Mesendoderm (in vitro differentiated cells): Measurements from ENCODE around the gene MICALL2.

Experiments used
- DNase-seq: peaks from one replicate; pipeline ENCODE4 v3.0.0; 2013
- H2AK5ac ChIP-seq: 2 replicates; pipeline ENCODE4 v1.6.1; 2013; ENCODE audit warnings: low read length, inconsistent platforms
- H2BK120ac ChIP-seq: 2 replicates; pipeline ENCODE4 v1.6.1; 2013; ENCODE audit warnings: low read depth, mild to moderate bottlenecking, low read length, moderate library complexity, mixed read lengths
- H2BK15ac ChIP-seq: replicated peaks from 2 replicates; pipeline ENCODE4 v1.6.1; 2013; ENCODE audit warnings: low read depth, mild to moderate bottlenecking, moderate library complexity
- H2BK5ac ChIP-seq: 2 replicates; pipeline ENCODE4 v1.6.1; 2013; ENCODE audit warnings: low read length, inconsistent platforms
- H3K18ac ChIP-seq: 2 replicates; pipeline ENCODE4 v1.6.1; 2013; ENCODE audit warnings: mild to moderate bottlenecking, low read length, mixed read lengths
- H3K23ac ChIP-seq: one replicate; pipeline ENCODE4 v1.6.1; 2013; ENCODE audit warnings: low read length
- H3K27ac ChIP-seq: 2 replicates; pipeline ENCODE4 v1.5.1; 2013; ENCODE audit warnings: low read depth, mild to moderate bottlenecking, inconsistent platforms, low read length, moderate library complexity
- H3K27me3 ChIP-seq: 2 replicates; pipeline ENCODE4 v1.6.1; 2013; ENCODE audit warnings: low read length, control low read depth, mild to moderate bottlenecking, inconsistent platforms; ENCODE audit not compliant: insufficient read depth, poor library complexity
- H3K36me3 ChIP-seq: 2 replicates; pipeline ENCODE4 v1.6.1; 2013; ENCODE audit warnings: low read length, inconsistent platforms; ENCODE audit not compliant: control insufficient read depth, insufficient read depth
- H3K4ac ChIP-seq: one replicate; pipeline ENCODE4 v1.6.1; 2013; ENCODE audit warnings: low read depth, mild to moderate bottlenecking, low read length, moderate library complexity
- H3K4me1 ChIP-seq: 2 replicates; pipeline ENCODE4 v1.6.1; 2013; ENCODE audit warnings: low read depth, low read length, inconsistent platforms; ENCODE audit not compliant: control insufficient read depth
- H3K4me2 ChIP-seq: 2 replicates; pipeline ENCODE4 v1.6.1; 2013; ENCODE audit warnings: low read length
- H3K4me3 ChIP-seq: 2 replicates; pipeline ENCODE4 v1.5.1; 2013; ENCODE audit warnings: mild to moderate bottlenecking, low read length
- H3K56ac ChIP-seq: one replicate; pipeline ENCODE4 v1.6.1; 2013; ENCODE audit warnings: low read length
- H3K79me1 ChIP-seq: 2 replicates; pipeline ENCODE4 v1.6.1; 2013; ENCODE audit warnings: low read length, inconsistent platforms
- H3K79me2 ChIP-seq: 2 replicates; pipeline ENCODE4 v1.6.1; 2013; ENCODE audit warnings: mild to moderate bottlenecking, low read length; ENCODE audit not compliant: control insufficient read depth, insufficient read depth
- H3K9ac ChIP-seq: 2 replicates; pipeline ENCODE4 v1.6.1; 2013; ENCODE audit warnings: low read length, inconsistent platforms
- H4K5ac ChIP-seq: one replicate; pipeline ENCODE4 v1.6.1; 2013; ENCODE audit warnings: low read length
- H4K8ac ChIP-seq: one replicate; pipeline ENCODE4 v1.6.1; 2013; ENCODE audit warnings: low read depth, mild to moderate bottlenecking, control low read depth, low read length, moderate library complexity
- WGBS: extraction: QIAGEN DNeasy Blood & Tissue Kit; methylation state at CpG from one replicate; pipeline ENCODE4 v1.1.7; 2013; ENCODE audit warnings: low lambda C conversion rate, missing lambda C conversion rate; ENCODE audit not compliant: insufficient coverage; ENCODE audit errors: extremely low coverage; 5-methylcytosine and 5-hydroxymethylcytosine counted together

Gene MICALL2

DNA sequence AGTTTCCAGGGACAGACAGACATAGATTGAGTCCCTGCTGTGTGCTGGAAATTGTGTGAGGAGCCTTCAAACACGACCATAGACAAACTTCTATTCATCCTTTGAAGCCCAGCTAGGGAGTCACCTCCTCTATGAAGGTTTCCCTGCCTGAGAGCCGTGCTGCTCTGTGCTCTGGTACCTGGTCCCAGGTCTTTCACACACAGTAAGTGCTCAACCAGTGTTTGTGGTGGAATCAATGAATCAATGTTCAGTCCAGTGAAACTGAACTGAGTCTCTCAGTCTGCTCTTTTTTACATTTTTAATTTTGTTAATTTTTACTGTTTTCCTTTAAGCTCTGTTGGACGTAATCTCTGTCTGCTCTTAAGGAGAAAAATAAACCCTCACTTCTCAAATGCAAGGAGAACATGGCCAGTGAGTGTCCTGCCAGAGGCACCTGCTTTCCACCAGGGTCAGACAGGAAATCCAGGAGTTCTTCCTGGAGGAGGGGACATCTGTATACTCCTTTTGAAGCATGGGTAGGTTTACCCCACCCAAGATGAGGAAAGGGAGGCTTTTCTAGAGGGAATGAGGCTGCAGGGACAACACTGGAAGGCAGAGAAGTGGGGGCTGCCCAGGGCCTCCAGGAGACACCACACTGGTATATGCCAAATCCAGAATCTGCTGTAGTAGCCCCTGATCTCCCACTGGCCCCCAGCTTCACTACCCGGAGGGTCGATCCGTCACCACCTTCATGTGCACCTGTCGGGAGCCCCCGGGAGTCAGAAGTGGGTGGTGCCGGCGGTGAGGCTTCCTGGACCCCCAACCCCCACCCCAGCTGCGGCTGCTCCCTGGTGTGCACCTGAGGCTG, 56.3 kb downstream of the MICALL2 start:
- no peak overlapping the region for H2BK5ac ChIP-seq
- H2BK120ac ChIP-seq: no peak overlapping the region
- H2AK5ac ChIP-seq: no peak overlapping the region
- H3K79me1 ChIP-seq: no peaks in the 10 kb centered on the region
- H3K27me3 ChIP-seq: peaks cover 11% of the 10 kb centered on the region
- H4K5ac ChIP-seq: no peak overlapping the region
- no peak overlapping the region for H4K8ac ChIP-seq
- DNase-seq: no peak
- no CpG with 5 or more reads among the region's 11 CpGs for WGBS
- no peak overlapping the region for H3K4me2 ChIP-seq
- no peaks in the 10 kb centered on the region for H3K36me3 ChIP-seq
- no peak overlapping the region for H3K4me3 ChIP-seq
- no peak overlapping the region for H3K18ac ChIP-seq
- H3K56ac ChIP-seq: no peak overlapping the region
- no peak overlapping the region for H2BK15ac ChIP-seq
- no peak overlapping the region for H3K23ac ChIP-seq
- H3K9ac ChIP-seq: no peak overlapping the region
- no peak overlapping the region for H3K4ac ChIP-seq
- no peaks in the 10 kb centered on the region for H3K4me1 ChIP-seq
- H3K79me2 ChIP-seq: no peaks in the 10 kb centered on the region
- no peak overlapping the region for H3K27ac ChIP-seq

DNA sequence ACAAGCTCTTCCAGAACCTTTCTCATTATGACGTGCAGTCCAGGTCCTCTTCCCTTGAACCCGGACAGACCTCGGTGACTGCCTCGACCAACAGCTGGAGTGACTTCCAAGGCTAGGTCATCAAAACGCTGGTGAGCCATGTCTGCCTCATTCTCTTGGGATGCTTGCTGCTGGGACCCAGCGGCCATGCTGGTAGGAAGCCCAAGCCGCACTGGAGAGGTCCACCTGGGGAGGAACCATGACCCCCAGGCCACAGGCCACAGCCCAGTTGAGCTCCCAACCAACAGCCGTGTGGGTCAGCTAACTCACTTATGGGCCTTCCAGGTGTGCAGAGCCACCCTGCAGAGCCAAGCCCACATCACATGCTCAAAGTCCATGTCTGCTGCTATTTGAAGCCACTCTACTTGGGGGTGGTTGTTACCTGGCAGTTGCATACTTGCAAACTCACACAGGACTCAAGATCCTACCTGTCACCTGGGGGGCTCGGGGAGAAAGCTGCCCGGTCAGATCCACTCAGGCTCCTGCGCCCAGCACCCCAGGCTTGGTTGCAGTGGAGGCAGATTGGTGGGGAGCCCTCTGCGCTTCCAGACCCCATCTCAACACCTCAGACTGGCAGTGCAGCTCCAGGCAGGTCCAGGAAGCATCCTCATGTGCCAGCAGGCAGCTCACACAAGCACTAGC, 57.0 kb downstream of the MICALL2 start:
- Histone ChIP-seq H3K27ac (no peak overlapping the region), H2BK5ac (no peak overlapping the region), H3K4me3 (no peak overlapping the region), H4K5ac (no peak overlapping the region), H3K79me2 (no peaks in the 10 kb centered on the region), H3K56ac (no peak overlapping the region), H3K36me3 (no peaks in the 10 kb centered on the region), H3K4ac (no peak overlapping the region), H3K23ac (no peak overlapping the region), H3K9ac (no peak overlapping the region), H2AK5ac (no peak overlapping the region), H4K8ac (no peak overlapping the region), H3K4me2 (no peak overlapping the region), H2BK120ac (no peak overlapping the region), H3K4me1 (no peaks in the 10 kb centered on the region), H2BK15ac (no peak overlapping the region), H3K27me3 (peaks cover 11% of the 10 kb centered on the region), H3K18ac (no peak overlapping the region), H3K79me1 (no peaks in the 10 kb centered on the region)
- no CpG with 5 or more reads among the region's 12 CpGs for WGBS
- DNase-seq: no peak

GRCh38 chr7:1401011-1401410, 58.3 kb downstream of the MICALL2 start:
- no CpG with 5 or more reads among the region's 18 CpGs for WGBS
- H2BK120ac ChIP-seq: no peak overlapping the region
- DNase-seq: peak; percentile 25
- H3K4me3 ChIP-seq: no peak overlapping the region
- no peak overlapping the region for H2BK5ac ChIP-seq
- H2AK5ac ChIP-seq: no peak overlapping the region
- no peak overlapping the region for H3K27ac ChIP-seq
- H3K36me3 ChIP-seq: no peaks in the 10 kb centered on the region
- no peak overlapping the region for H3K4ac ChIP-seq
- no peak overlapping the region for H3K18ac ChIP-seq
- no peak overlapping the region for H4K5ac ChIP-seq
- peaks cover 11% of the 10 kb centered on the region for H3K27me3 ChIP-seq
- no peak overlapping the region for H2BK15ac ChIP-seq
- no peak overlapping the region for H3K4me2 ChIP-seq
- H3K9ac ChIP-seq: no peak overlapping the region
- no peak overlapping the region for H3K23ac ChIP-seq
- H3K4me1 ChIP-seq: no peaks in the 10 kb centered on the region
- H3K79me1 ChIP-seq: no peaks in the 10 kb centered on the region
- no peaks in the 10 kb centered on the region for H3K79me2 ChIP-seq
- H3K56ac ChIP-seq: no peak overlapping the region
- H4K8ac ChIP-seq: no peak overlapping the region

GRCh38 chr7:1400371-1400770, 58.9 kb downstream of the MICALL2 start:
- WGBS: no CpG with 5 or more reads among the region's 11 CpGs

GRCh38 chr7:1397491-1398327, 61.6 kb downstream of the MICALL2 start:
- H3K27ac ChIP-seq: no peak overlapping the region
- no peak overlapping the region for H3K4ac ChIP-seq
- no peak overlapping the region for H3K18ac ChIP-seq
- H3K27me3 ChIP-seq: peaks cover 3% of the 10 kb centered on the region
- no peak overlapping the region for H3K23ac ChIP-seq
- H3K56ac ChIP-seq: no peak overlapping the region
- H2BK15ac ChIP-seq: no peak overlapping the region
- no CpG with 5 or more reads among the region's 12 CpGs for WGBS
- H2BK5ac ChIP-seq: no peak overlapping the region
- H3K79me1 ChIP-seq: no peaks in the 10 kb centered on the region
- no peak overlapping the region for H2AK5ac ChIP-seq
- DNase-seq: no peak
- no peak overlapping the region for H3K4me3 ChIP-seq
- H3K79me2 ChIP-seq: no peaks in the 10 kb centered on the region
- H3K36me3 ChIP-seq: no peaks in the 10 kb centered on the region
- H3K4me2 ChIP-seq: no peak overlapping the region
- H3K9ac ChIP-seq: no peak overlapping the region
- no peak overlapping the region for H2BK120ac ChIP-seq
- no peak overlapping the region for H4K8ac ChIP-seq
- H4K5ac ChIP-seq: no peak overlapping the region
- H3K4me1 ChIP-seq: no peaks in the 10 kb centered on the region

More at GRCh38 chr7:1400371-1400770, 58.9 kb downstream of the MICALL2 start:
- Histone ChIP-seq H3K27me3 (peaks cover 11% of the 10 kb centered on the region), H3K79me2 (no peaks in the 10 kb centered on the region), H2BK5ac (no peak overlapping the region), H2AK5ac (no peak overlapping the region), H3K18ac (no peak overlapping the region), H3K56ac (no peak overlapping the region), H3K4me3 (no peak overlapping the region), H3K4ac (no peak overlapping the region), H3K36me3 (no peaks in the 10 kb centered on the region), H3K79me1 (no peaks in the 10 kb centered on the region), H3K23ac (no peak overlapping the region), H3K9ac (no peak overlapping the region), H3K4me1 (no peaks in the 10 kb centered on the region), H4K5ac (no peak overlapping the region), H3K4me2 (no peak overlapping the region), H4K8ac (no peak overlapping the region), H3K27ac (no peak overlapping the region), H2BK120ac (no peak overlapping the region), H2BK15ac (no peak overlapping the region)
- peak; percentile 32 for DNase-seq
